Muscle layer of colon (tissue), 2 donors: ENCODE measurements around the gene CDYL.

ENCODE experiments used
- H3K27ac ChIP-seq: one replicate; pipeline ENCODE4 v1.7.0; 2013; ENCODE audit warnings: low read depth, mild to moderate bottlenecking, low read length, moderate library complexity
- H3K27me3 ChIP-seq, 2 donors: one replicate each; pipeline ENCODE4 v1.7.0; 2013; ENCODE audit warnings: low read length in 2 of 2, mild to moderate bottlenecking in 2 of 2; ENCODE audit not compliant: insufficient read depth in 2 of 2, control insufficient read depth in 1 of 2
- H3K36me3 ChIP-seq: one replicate; pipeline ENCODE4 v1.7.0; 2013; ENCODE audit warnings: mild to moderate bottlenecking, low read length; ENCODE audit not compliant: insufficient read depth
- H3K4me1 ChIP-seq: one replicate; pipeline ENCODE4 v1.7.0; 2013; ENCODE audit warnings: mild to moderate bottlenecking, low read length; ENCODE audit not compliant: insufficient read depth
- H3K4me3 ChIP-seq, 2 donors: one replicate each; pipeline ENCODE4 v1.7.0; 2013; ENCODE audit warnings: low read length in 2 of 2, low read depth in 1 of 2, mild to moderate bottlenecking in 1 of 2, moderate library complexity in 1 of 2
- H3K9ac ChIP-seq: one replicate; pipeline ENCODE4 v1.7.0; 2013; ENCODE audit warnings: low read length
- H3K9me3 ChIP-seq: one replicate; pipeline ENCODE4 v1.7.0; 2013; ENCODE audit warnings: mild to moderate bottlenecking, low read length
- donor health status: abdominal sarcoma.
- donor health status: Adenocarcinoma of cecum.

CDYL gene

DNA sequence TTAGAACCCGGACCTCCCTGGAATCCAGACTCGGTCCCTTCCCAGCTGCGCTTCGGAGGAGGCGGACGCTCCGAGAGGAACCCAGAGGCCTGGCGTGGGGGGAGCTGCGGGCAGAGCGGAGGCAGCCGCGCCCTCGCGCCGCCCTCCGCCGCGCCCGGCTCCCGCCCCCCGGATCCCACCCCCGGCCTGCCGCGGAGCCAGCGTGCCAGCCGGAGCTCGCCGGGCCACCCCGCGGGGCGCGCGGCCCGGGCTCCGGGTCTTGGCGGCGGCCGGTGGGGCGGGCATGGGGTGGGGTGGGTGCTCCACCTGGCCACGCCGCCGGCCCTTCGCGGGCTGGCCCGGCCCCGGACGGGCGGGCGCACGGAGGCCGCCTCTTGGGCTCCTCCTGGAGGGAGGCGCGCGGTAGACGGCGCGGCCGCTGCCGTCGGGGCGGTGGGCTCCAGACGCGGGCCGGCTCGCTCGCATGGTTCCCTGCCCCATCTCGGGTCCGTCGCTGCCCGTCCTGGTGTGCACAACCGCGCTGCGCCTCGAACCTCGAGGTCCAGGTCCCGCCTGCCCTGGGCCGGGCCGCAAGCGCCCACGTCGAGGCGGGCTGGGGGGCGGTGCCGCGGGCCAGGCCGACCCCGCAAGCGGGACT is 592 bp upstream of the CDYL start:
- Histone ChIP-seq H3K4me3 (peak overlapping the region; percentile 39 to 54), H3K36me3 (no peaks in the 10 kb centered on the region), H3K9ac (no peak overlapping the region), H3K27me3 (no peaks in the 10 kb centered on the region), H3K9me3 (no peaks in the 10 kb centered on the region), H3K27ac (peak overlapping the region; percentile 10), H3K4me1 (peaks cover 14% of the 10 kb centered on the region)

DNA sequence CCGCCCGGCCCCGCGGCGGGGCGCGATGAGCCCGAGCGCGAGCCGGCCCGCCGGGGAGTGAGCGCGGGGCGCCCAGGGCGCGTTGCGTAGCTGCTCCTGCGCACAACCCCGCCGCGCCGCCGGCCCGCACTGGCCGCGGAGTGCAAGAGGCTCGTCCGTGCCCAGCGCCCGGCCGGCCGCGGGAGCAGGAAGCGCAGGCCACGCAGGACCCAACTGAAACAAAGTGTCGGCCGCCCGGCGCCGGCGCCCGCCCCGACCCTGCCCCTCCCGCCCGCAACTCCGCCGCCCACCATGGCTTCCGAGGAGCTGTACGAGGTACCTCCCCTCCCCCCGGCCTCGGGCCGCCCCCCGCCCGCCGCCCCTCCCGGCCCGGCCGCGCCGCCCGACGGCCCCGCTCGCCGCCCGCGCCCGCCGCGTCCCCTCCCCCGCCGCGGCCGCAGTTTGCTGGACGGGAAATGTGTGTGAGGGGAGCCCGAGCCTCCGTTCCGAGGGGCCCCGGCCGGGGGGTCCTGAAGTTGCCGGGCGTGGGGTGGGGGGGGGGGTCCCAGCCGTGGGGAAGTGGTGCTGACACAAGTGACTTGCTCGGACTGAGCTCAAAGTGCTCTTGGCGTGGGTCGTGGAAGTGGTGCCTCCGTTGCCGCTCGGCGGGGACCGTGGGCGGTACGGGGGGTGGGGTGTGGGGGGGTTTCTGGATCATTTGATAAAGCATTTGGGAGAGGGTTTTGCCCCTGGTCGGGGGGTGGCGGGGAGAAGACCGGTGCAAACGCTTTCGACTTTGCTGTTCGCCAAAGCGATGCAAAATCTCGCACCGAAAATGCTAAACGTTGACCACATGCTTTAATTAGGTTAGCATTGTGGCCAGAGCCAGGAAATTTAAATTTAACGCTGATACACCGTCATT is 539 bp downstream of the CDYL start:
- no peak overlapping the region for H3K9ac ChIP-seq
- peak overlapping the region; percentile 54 for H3K27ac ChIP-seq
- no peaks in the 10 kb centered on the region for H3K9me3 ChIP-seq
- peak overlapping the region; percentile 49 to 76 for H3K4me3 ChIP-seq
- H3K27me3 ChIP-seq = no peaks in the 10 kb centered on the region
- no peaks in the 10 kb centered on the region for H3K36me3 ChIP-seq
- H3K4me1 ChIP-seq = peaks cover 25% of the 10 kb centered on the region

DNA sequence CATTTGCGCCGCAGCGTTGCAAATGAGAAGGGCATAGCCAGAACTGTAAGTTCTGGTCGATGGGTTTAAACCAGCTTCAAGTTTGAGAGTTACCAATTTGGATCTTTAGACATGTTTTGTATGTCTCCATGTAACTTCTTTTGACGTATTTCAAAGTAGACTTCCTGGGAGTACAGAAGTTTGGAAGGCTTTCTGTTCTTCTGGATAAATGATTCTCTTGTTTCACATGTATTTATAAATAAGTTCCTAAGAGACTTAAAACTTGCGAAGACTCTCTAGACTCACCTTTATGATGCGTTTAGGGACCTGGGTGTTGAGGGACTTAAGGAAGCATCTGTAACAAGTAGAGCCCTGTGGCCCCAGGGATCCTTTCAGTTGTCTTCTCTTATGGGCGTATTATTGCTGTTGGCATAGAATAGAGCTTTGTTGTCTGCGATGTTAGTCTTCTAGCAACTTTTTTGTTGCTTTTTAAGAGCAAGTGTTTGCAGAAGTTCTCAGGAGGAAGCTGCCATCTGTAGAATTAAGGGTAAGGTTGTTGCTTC is 1.3 kb downstream of the CDYL start:
- H3K9me3 ChIP-seq = no peaks in the 10 kb centered on the region
- H3K9ac ChIP-seq = no peak overlapping the region
- H3K27me3 ChIP-seq = no peaks in the 10 kb centered on the region
- H3K27ac ChIP-seq = no peak overlapping the region
- peak overlapping the region; percentile 49 to 76 for H3K4me3 ChIP-seq
- no peaks in the 10 kb centered on the region for H3K36me3 ChIP-seq
- H3K4me1 ChIP-seq = peaks cover 25% of the 10 kb centered on the region

DNA sequence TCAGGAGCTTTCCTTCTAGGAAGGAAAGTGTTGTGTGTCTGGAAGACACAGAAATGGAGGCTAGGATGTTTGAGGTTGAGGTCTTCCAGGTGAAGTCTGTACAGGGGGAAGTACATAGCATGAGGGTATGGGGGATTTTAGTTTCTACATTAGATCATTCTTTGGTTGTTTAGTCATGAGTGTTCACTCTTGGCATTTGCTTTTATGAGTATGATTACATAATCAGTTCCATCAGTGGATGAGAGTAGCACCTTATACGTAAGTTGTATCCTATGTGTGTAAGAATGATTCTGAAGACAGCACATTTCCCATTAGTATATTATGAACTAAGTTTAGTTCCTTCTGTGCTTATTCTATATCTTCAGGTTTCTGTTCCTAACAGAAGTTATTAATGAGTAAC is 1.9 kb downstream of the CDYL start:
- Histone ChIP-seq H3K9me3 (no peaks in the 10 kb centered on the region), H3K4me1 (peaks cover 25% of the 10 kb centered on the region), H3K27me3 (no peaks in the 10 kb centered on the region), H3K27ac (no peak overlapping the region), H3K36me3 (no peaks in the 10 kb centered on the region), H3K9ac (no peak overlapping the region), H3K4me3 (peak overlapping the region in 1 of 2 donors; percentile 76)

DNA sequence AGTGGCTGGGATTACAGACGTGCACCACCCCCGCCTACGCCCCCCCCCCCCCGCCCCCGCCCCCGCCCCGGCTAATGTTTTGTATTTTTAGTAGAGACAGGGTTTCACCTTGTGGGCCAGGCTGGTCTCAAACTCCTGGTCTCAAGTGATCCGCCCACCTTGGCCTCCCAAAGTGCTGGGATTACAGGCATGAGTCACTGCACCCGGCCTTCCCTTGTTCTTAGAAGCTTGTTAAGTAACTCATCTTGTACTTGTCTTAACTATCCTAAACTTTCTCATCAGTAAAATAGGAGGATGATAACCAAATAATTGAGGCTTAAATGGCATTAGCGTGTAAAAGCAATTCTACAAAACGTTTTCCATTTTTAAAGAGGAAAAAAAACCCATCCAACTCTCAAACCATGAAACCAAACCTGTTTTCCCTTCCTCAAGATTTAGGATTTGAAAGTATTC is 4.2 kb downstream of the CDYL start:
- no peak overlapping the region for H3K27ac ChIP-seq
- no peaks in the 10 kb centered on the region for H3K9me3 ChIP-seq
- no peak overlapping the region for H3K4me3 ChIP-seq

DNA sequence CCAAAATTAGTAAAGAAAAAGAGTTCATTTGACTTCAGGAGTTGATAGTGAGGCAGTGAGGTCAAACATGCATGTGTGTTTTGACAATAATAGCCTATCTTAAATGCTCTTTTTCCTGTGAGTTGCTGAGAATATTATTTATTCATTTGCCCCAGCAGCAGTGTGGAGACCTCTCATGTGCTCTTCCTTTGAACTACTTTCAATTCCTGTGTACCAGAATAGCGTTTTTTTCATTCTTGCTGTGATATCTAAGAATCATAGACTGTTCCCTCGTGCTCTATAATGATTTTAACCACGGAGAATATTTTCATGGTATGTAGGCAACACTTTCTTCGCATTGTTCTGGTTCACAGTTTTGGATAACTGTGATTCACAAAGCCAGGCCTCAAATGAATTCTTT is 5.2 kb downstream of the CDYL start:
- Histone ChIP-seq H3K4me3 (no peak overlapping the region), H3K9me3 (no peaks in the 10 kb centered on the region), H3K27me3 (no peaks in the 10 kb centered on the region), H3K9ac (no peak overlapping the region), H3K4me1 (peaks cover 20% of the 10 kb centered on the region), H3K27ac (no peak overlapping the region), H3K36me3 (no peaks in the 10 kb centered on the region)

More for the DNA sequence above, 4.2 kb downstream of the CDYL start:
- Histone ChIP-seq H3K4me1 (peaks cover 20% of the 10 kb centered on the region), H3K9ac (no peak overlapping the region), H3K27me3 (no peaks in the 10 kb centered on the region), H3K36me3 (no peaks in the 10 kb centered on the region)

DNA sequence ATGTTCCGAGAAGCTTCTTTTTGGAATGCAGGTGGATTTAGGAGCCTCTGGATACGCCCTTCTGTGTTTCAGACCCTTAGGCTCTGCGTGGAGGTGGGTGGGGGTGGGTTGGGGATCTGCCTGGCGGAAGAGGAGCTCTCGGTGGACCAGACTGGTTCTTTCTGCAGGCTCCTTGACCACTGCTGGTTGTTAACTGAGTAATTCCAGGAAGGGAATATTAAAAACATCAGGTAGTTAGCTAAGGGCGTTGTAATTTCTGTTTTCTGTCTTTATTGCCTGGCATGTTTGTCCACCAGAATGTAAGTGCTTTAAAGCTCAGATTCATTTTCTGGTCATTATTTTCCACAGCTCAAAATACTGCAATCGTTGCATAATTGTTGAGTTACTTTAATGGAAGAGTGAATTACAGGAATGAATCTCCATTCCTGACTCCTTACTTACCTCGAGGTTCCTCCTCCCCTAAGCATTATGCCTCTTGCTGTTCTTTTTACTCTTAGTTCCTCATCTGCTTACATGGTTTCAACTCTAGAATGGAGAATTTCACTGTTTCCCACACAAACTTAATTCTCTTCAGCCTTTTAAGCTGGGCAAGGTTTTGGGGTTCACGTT is 5.9 kb downstream of the CDYL start:
- Histone ChIP-seq H3K9ac (no peak overlapping the region), H3K4me3 (no peak overlapping the region), H3K27ac (no peak overlapping the region), H3K36me3 (no peaks in the 10 kb centered on the region), H3K4me1 (peaks cover 20% of the 10 kb centered on the region), H3K27me3 (no peaks in the 10 kb centered on the region), H3K9me3 (no peaks in the 10 kb centered on the region)

DNA sequence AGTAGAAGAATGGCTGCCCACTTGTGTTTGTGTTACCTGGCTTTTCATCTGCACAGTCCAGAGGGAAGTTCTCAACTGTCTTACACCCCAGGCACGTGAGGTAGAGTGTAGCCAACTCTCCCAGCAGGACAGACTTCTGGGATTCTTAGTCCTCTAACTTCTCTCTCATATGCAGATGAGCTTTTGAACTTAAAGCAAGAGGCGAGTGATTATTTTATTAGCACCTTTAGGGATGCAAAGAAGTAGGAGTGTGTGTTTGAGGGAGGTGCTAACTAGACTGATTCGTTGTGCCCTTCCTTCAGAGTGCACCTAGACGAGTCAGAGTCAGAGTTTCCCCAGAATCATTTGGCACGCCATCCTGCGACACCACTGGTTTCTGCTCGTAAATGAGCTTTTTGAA is 10.8 kb downstream of the CDYL start:
- Histone ChIP-seq H3K9ac (no peak overlapping the region), H3K27ac (no peak overlapping the region), H3K4me1 (peaks cover 6% of the 10 kb centered on the region), H3K36me3 (no peaks in the 10 kb centered on the region), H3K4me3 (no peak overlapping the region), H3K9me3 (no peaks in the 10 kb centered on the region), H3K27me3 (no peaks in the 10 kb centered on the region)

DNA sequence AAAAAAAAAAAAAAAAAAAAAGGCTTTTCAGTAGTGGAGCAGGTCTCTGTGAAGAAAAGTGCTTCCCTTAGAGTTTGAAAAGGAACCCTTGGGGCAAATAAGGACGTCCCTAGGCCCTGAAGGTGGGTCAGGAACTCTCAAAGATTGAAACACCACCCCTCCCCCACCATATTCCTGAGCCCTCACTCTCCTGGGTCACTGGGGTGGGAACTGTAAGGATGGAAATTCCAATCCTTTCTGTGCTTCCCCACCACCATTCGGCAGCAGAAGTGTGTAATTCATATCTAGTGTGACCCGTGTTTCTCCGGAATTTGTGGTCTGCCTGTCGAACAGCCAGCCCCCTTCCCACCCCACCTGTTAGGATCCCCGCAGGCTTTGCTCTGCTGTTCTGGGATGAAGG is 12.3 kb downstream of the CDYL start:
- H3K27me3 ChIP-seq = no peaks in the 10 kb centered on the region
- no peaks in the 10 kb centered on the region for H3K36me3 ChIP-seq
- no peak overlapping the region for H3K27ac ChIP-seq
- H3K4me1 ChIP-seq = peaks cover 7% of the 10 kb centered on the region
- no peaks in the 10 kb centered on the region for H3K9me3 ChIP-seq
- H3K9ac ChIP-seq = no peak overlapping the region
- no peak overlapping the region for H3K4me3 ChIP-seq

DNA sequence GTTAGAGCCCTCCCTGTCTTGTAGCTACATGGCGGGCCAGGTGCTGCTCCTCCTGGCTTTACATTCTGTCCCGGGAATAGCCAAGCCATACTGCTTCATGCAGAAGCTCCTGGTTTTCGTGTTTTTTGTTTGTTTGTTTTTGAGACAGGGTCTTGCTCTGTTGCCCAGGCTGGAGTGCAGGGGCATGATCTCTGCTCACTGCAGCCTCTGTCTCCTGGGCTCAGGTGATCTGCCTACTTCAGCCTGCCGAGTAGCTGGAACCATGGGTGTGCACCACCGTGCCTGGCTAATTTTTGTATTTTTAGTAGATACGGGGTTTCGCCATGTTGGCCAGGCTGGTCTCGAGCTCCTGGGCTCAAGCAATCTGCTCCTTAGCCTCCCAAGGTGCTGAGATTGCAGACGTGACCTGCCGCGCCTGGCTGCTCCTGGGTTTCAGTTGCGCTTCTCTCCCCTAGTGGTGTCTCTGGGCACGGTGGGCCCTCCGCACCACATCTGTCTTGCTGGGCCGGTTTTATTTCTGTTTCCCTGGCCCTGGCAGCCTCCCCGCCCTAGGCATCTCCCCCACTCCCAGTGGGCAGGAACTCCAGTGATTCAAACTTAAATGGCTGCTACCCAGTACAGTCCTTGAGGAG is 12.9 kb downstream of the CDYL start:
- Histone ChIP-seq H3K27ac (no peak overlapping the region), H3K27me3 (no peaks in the 10 kb centered on the region), H3K36me3 (no peaks in the 10 kb centered on the region), H3K9me3 (no peaks in the 10 kb centered on the region), H3K4me3 (no peak overlapping the region), H3K4me1 (peaks cover 12% of the 10 kb centered on the region), H3K9ac (no peak overlapping the region)
